Hematopoietic multipotent progenitor cell treated with erythropoietin and hydrocortisone succinate and interleukin-3 and kit ligand, for 15 days (in vitro differentiated cells): ENCODE data around the gene PGBD2.
"Not testable (repeated sequence)": the region's sequence is repeated elsewhere in the genome, so short reads cannot be mapped to it uniquely, and the experiment has no call there.

Experiments
- DNase-seq: peaks from one replicate; pipeline ENCODE4 v3.0.0-alpha.2; 2015; ENCODE audit warnings: low spot score

PGBD2 gene

GRCh38 chr1:248925859-248926258 is 19.8 kb downstream of the PGBD2 start:
- not testable (repeated sequence) for DNase-seq

- DNase-seq, result no peak
These were observed 20.6 kb downstream of the PGBD2 start for GRCh38 chr1:248926401-248927182.

GRCh38 chr1:248927283-248927682 is 21.2 kb downstream of the PGBD2 start:
- not testable (repeated sequence) for DNase-seq

- not testable (repeated sequence) for DNase-seq
These were observed 22.1 kb downstream of the PGBD2 start for GRCh38 chr1:248928122-248928521.

- DNase-seq, result not testable (repeated sequence)
These were observed 24.0 kb downstream of the PGBD2 start for GRCh38 chr1:248930037-248930436.

- not testable (repeated sequence) for DNase-seq
These were observed 32.3 kb downstream of the PGBD2 start for GRCh38 chr1:248938173-248938809.

GRCh38 chr1:248944134-248944999 is 38.3 kb downstream of the PGBD2 start:
- not testable (repeated sequence) for DNase-seq

GRCh38 chr1:248945000-248945423 is 39.0 kb downstream of the PGBD2 start:
- DNase-seq, result not testable (repeated sequence)

GRCh38 chr1:248945453-248945852 is 39.4 kb downstream of the PGBD2 start:
- not testable (repeated sequence) for DNase-seq

- DNase-seq, result not testable (repeated sequence)
These were observed 39.9 kb downstream of the PGBD2 start for GRCh38 chr1:248945856-248946416.
